Natural killer cell (primary cell): ENCODE data around the gene GGNBP2. TPM values are rescaled to one million over a fixed set of nuclear protein-coding genes. Genes with fewer than 3 reads are reported as not detected.

ENCODE experiments used
- ATAC-seq, 3 donors: fragments of 150-1000 bp in 2 of 3; fragments of 200-7000 bp in 1 of 3; cut with Tn5 transposase; 1 replicate in 1 of 3; 2 replicates in 2 of 3; pipeline ENCODE4 v1.10.0; 2021; ENCODE audit warnings: mild to moderate bottlenecking in 2 of 3, moderate library complexity in 2 of 3
- DNase-seq, 2 donors: peaks; one replicate each; pipeline versions ENCODE4 v3.0.0 to v3.0.0-alpha.2; 2013 to 2021; ENCODE audit warnings: mixed read lengths in 1 of 2
- H3K27ac ChIP-seq: one replicate; pipeline ENCODE4 v1.5.1; 2013; ENCODE audit warnings: mild to moderate bottlenecking, low read length
- H3K27me3 ChIP-seq: one replicate; pipeline ENCODE4 v1.6.1; 2013; ENCODE audit warnings: low read length; ENCODE audit not compliant: control insufficient read depth, insufficient read depth
- H3K36me3 ChIP-seq: one replicate; pipeline ENCODE4 v1.6.1; 2013; ENCODE audit warnings: low read length; ENCODE audit not compliant: control insufficient read depth, insufficient read depth
- H3K4me1 ChIP-seq: one replicate; pipeline ENCODE4 v1.6.1; 2013; ENCODE audit warnings: low read length; ENCODE audit not compliant: control insufficient read depth, insufficient read depth
- H3K4me3 ChIP-seq: one replicate; pipeline ENCODE4 v1.5.1; 2013; ENCODE audit warnings: low read length
- H3K9me3 ChIP-seq: one replicate; pipeline ENCODE4 v1.6.1; 2013; ENCODE audit warnings: low read length; ENCODE audit not compliant: control insufficient read depth, insufficient read depth
- H3K27ac Mint-ChIP-seq, 2 donors: one replicate each; pipeline ENCODE4 v1.8.0; 2022; ENCODE audit warnings: mild to moderate bottlenecking in 2 of 2, mixed read lengths in 2 of 2, moderate library complexity in 1 of 2
- H3K27me3 Mint-ChIP-seq, 2 donors: one replicate each; pipeline ENCODE4 v1.8.0; 2022; ENCODE audit warnings: low read depth in 2 of 2, mixed read lengths in 2 of 2
- H3K36me3 Mint-ChIP-seq: one replicate; pipeline ENCODE4 v1.8.0; 2022; ENCODE audit warnings: mixed read lengths
- H3K4me1 Mint-ChIP-seq, 2 donors: one replicate each; pipeline ENCODE4 v1.8.0; 2022; ENCODE audit warnings: mixed read lengths in 2 of 2
- H3K4me3 Mint-ChIP-seq: one replicate; pipeline ENCODE4 v1.8.0; 2022; ENCODE audit warnings: mild to moderate bottlenecking, moderate library complexity, mixed read lengths
- H3K9me3 Mint-ChIP-seq, 2 donors: one replicate each; pipeline ENCODE4 v1.8.0; 2022; ENCODE audit warnings: mixed read lengths in 2 of 2
- WGBS: methylation state at CpG from one replicate; pipeline ENCODE4 v1.1.7; 2013; ENCODE audit warnings: missing lambda C conversion rate; ENCODE audit not compliant: insufficient coverage; 5-methylcytosine and 5-hydroxymethylcytosine counted together
- intact Hi-C: fragments of 100-400 bp; cut with micrococcal nuclease; formaldehyde crosslinking; loops from one replicate; pipeline ENCODE4 v1.14.2; 2022
- total RNA-seq, 4 donors: library from RNA; stranded (reverse); fragments of 120-200 nt in 1 of 4; gene quantifications; one replicate each; pipeline versions ENCODE4 v1.2.3 to v1.2.4, GENCODE V29; 2013 to 2022
- TF ChIP-seq, protein P1 (sequence below): fragments of 200-600 bp; IDR thresholded peaks from one replicate; pipeline ENCODE4 v1.8.0; 2022; ENCODE audit warnings: antibody characterized with exemption

GGNBP2 gene
- total RNA-seq, 3 donors from 2014 or later (not counting 1 experiment from before 2014, with no cell fraction given), result 183 to 233 (median 197) TPM

DNA sequence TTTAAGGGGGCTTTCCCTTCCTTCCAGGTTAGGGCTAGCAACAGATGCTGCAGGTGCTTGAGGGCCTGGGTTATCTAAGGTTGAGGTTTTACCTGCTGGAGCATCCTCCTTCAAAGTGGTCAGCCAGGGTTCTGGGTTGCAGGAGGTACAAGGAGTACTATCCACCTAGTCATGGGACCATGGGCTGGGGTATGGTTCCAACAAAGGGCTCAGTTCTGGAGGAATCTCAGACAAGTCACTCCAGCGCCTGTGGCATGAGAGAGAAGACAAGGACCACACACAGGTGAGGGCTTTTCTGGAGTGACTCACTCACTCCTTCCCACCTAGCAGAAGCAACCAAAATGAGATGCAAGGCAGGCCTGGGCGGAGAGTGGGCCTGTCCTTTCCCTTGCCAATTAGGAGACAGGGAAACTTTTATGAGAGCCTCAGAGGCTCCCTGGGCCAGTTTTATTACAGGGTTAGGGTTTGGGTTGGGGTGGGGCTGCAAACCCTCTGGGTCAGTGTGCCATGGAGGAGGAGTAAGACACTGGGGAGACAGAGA, 12.2 kb upstream of the GGNBP2 start:
- no peak overlapping the region for H3K27ac ChIP-seq
- TF ChIP-seq, protein P1, sequence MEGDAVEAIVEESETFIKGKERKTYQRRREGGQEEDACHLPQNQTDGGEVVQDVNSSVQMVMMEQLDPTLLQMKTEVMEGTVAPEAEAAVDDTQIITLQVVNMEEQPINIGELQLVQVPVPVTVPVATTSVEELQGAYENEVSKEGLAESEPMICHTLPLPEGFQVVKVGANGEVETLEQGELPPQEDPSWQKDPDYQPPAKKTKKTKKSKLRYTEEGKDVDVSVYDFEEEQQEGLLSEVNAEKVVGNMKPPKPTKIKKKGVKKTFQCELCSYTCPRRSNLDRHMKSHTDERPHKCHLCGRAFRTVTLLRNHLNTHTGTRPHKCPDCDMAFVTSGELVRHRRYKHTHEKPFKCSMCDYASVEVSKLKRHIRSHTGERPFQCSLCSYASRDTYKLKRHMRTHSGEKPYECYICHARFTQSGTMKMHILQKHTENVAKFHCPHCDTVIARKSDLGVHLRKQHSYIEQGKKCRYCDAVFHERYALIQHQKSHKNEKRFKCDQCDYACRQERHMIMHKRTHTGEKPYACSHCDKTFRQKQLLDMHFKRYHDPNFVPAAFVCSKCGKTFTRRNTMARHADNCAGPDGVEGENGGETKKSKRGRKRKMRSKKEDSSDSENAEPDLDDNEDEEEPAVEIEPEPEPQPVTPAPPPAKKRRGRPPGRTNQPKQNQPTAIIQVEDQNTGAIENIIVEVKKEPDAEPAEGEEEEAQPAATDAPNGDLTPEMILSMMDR, result no peak
- 100% methylated on average over 2 of the region's 2 CpGs for WGBS
- peak overlapping the region; percentile 67 for H3K4me3 Mint-ChIP-seq
- no peaks in the 10 kb centered on the region for H3K27me3 Mint-ChIP-seq
- intact Hi-C loops, result no loop called here
- no peaks in the 10 kb centered on the region for H3K27me3 ChIP-seq
- peaks cover 25 to 28% of the 10 kb centered on the region in 2 donors for H3K4me1 Mint-ChIP-seq
- ATAC-seq (no peak), DNase-seq (no peak)
- H3K9me3 ChIP-seq, result no peaks in the 10 kb centered on the region
- H3K36me3 ChIP-seq, result peaks cover 13% of the 10 kb centered on the region
- no peaks in the 10 kb centered on the region for H3K9me3 Mint-ChIP-seq
- no peak overlapping the region for H3K4me3 ChIP-seq
- H3K27ac Mint-ChIP-seq, result no peak overlapping the region
- no peaks in the 10 kb centered on the region for H3K36me3 Mint-ChIP-seq
- H3K4me1 ChIP-seq, result peaks cover 19% of the 10 kb centered on the region

DNA sequence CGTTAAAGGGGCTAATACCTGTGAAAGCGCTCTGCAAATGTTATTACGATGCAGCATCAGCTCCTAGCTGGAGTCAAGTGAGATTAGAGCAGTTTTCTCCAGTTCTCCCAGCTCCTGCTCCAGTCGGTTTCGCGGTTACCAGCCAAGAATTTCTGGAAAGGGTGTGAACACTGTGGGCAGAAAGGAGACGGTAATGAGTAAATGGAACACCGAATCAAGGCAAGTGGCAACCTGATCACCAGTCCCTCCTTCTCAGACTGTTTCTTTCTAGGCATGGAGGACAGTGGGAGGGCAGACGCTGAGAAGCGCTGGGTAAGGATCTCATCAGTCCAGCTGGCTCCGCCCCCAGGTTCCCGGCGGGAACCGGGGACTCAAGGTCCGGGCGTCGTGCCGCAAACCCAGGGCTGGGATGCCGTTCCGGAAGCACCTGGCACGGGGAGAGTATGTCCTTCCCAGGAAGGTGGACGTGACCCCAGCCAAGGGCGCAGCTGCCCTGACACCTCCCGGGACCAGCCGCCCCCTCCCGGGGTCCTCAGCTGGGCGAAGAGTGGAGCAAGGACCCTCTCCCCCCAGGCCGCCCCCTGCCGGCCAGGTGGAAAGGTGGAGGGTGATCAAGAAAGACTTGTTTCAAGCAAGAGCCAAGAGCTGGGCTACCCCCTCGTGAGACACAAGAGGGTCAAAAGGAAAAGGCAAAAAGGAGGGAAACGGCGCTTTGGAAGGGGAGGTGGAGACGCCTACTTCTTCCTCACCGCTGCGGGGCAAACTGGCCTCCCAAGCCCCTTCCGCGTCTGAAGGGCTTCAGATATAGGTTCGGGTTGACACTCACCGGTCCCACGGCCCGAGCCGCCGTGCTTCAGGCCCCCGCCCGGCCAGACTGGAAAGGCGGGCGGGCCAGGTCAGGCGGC, 10.5 kb upstream of the GGNBP2 start:
- 13% methylated on average over 45 of the region's 48 CpGs for WGBS
- H3K27ac Mint-ChIP-seq, result peak overlapping the region; percentile 96 to 99
- DNase-seq, result peak in 1 of 2 donors; percentile 71
- TF ChIP-seq, protein P1, result peak; percentile 56
- H3K36me3 Mint-ChIP-seq, result no peaks in the 10 kb centered on the region
- peak; percentile 6 to 25 (median 7) for ATAC-seq
- H3K4me1 Mint-ChIP-seq, result peaks cover 25 to 28% of the 10 kb centered on the region in 2 donors
- Histone ChIP-seq H3K4me1 (peaks cover 19% of the 10 kb centered on the region), H3K9me3 (no peaks in the 10 kb centered on the region), H3K27ac (peak overlapping the region; percentile 98), H3K27me3 (no peaks in the 10 kb centered on the region), H3K4me3 (peak overlapping the region; percentile 100), H3K36me3 (peaks cover 6% of the 10 kb centered on the region)
- H3K9me3 Mint-ChIP-seq, result no peaks in the 10 kb centered on the region
- H3K27me3 Mint-ChIP-seq, result no peaks in the 10 kb centered on the region
- H3K4me3 Mint-ChIP-seq, result peak overlapping the region; percentile 98
- intact Hi-C loops, result loop anchor here (1.0 kb wide), 1 partner anchor 48 kb away; the partner anchor contains the start of gene ZNHIT3

GRCh38 chr17:36534840-36535668, 9.7 kb upstream of the GGNBP2 start, which contains the start of the genes MYO19 and PIGW:
Gene MYO19, minus strand, starts transcription at chr17:36534868. Its CDS starts 2,330 bp downstream, at chr17:36532538.
Gene PIGW, plus strand, starts transcription at chr17:36534987. Its CDS starts 2,115 bp downstream, at chr17:36537102.
- peaks cover 19% of the 10 kb centered on the region for H3K4me1 ChIP-seq
- Mint-ChIP-seq H3K9me3 (no peaks in the 10 kb centered on the region), H3K27ac (peak within 1 kb of the TSS; percentile 96 to 99), H3K4me1 (peaks cover 21 to 28% of the 10 kb centered on the region in 2 donors), H3K36me3 (no peaks in the 10 kb centered on the region), H3K4me3 (peak within 1 kb of the TSS; percentile 98), H3K27me3 (no peaks in the 10 kb centered on the region)
- intact Hi-C loops, result loop anchor here (1.0 kb wide), 2 partner anchors 9 to 49 kb away; partner anchors contain the start of genes GGNBP2 and ZNHIT3
- peaks cover 5% of the 10 kb centered on the region for H3K36me3 ChIP-seq
- no peaks in the 10 kb centered on the region for H3K27me3 ChIP-seq
- DNase-seq (peak; percentile 81 to 92), ATAC-seq (peak; percentile 84 to 90 (median 85))
- peak within 1 kb of the TSS; percentile 100 for H3K4me3 ChIP-seq
- peak within 1 kb of the TSS; percentile 98 for H3K27ac ChIP-seq
- TF ChIP-seq, protein P1, result no peak
- whole genome bisulfite sequencing, result under 1% methylated on average over 83 of the region's 83 CpGs
- H3K9me3 ChIP-seq, result no peaks in the 10 kb centered on the region
